Fibroblast of villous mesenchyme (primary cell): Measurements from ENCODE around the gene NDUFB11. TPM values are rescaled to one million over a fixed set of nuclear protein-coding genes. Genes with fewer than 3 reads are reported as not detected.

Source experiments
- DNase-seq: peaks from one replicate; pipeline ENCODE4 v3.0.0-alpha.2; 2010; ENCODE audit warnings: low read depth
- H3K4me3 ChIP-seq: 2 replicates; pipeline ENCODE4 v1.5.1; 2011; ENCODE audit warnings: low read depth, mild to moderate bottlenecking, low read length
- CTCF ChIP-seq: IDR thresholded peaks from 2 replicates; pipeline ENCODE4 v1.5.1; 2012; ENCODE audit warnings: low read depth, mild to moderate bottlenecking, low read length; ENCODE audit not compliant: insufficient read depth
- total RNA-seq: library from RNA; depleted of rRNA; stranded (reverse); fragments of >200 nt; gene quantifications from 2 replicates; pipeline ENCODE4 v1.2.3, GENCODE V29; 2012

The NDUFB11 gene
- total RNA-seq, 1 donor, result 55.3 TPM

- no peak for DNase-seq
- no peak overlapping the region for H3K4me3 ChIP-seq
- no peak for TF ChIP-seq CTCF
Measured at GRCh38 chrX:47187106-47187677, 42.7 kb upstream of the NDUFB11 start.

GRCh38 chrX:47186096-47186740, 41.7 kb upstream of the NDUFB11 start:
- H3K4me3 ChIP-seq, result no peak overlapping the region
- no peak for TF ChIP-seq CTCF
- DNase-seq, result no peak

- no peak for TF ChIP-seq CTCF
- DNase-seq, result no peak
Measured at GRCh38 chrX:47185241-47185640, 40.7 kb upstream of the NDUFB11 start.

GRCh38 chrX:47184486-47184885, 40.0 kb upstream of the NDUFB11 start:
- no peak overlapping the region for H3K4me3 ChIP-seq
- DNase-seq, result no peak
- no peak for TF ChIP-seq CTCF

More at GRCh38 chrX:47185241-47185640, 40.7 kb upstream of the NDUFB11 start:
- H3K4me3 ChIP-seq, result no peak overlapping the region

- no peak for TF ChIP-seq CTCF
- H3K4me3 ChIP-seq, result no peak overlapping the region
- DNase-seq, result no peak
Measured at GRCh38 chrX:47182106-47182700, 37.7 kb upstream of the NDUFB11 start.

GRCh38 chrX:47181301-47181700, 36.8 kb upstream of the NDUFB11 start:
- DNase-seq, result no peak
- TF ChIP-seq CTCF, result no peak

More at GRCh38 chrX:47181301-47181700, 36.8 kb upstream of the NDUFB11 start:
- no peak overlapping the region for H3K4me3 ChIP-seq
